Mesenteric fat pad (tissue), 1 donor: ENCODE results near the gene SERGEF. TPM values are rescaled to one million over a fixed set of nuclear protein-coding genes. Genes with fewer than 3 reads are reported as not detected.

ENCODE experiments used
- DNase-seq: peaks from one replicate; pipeline ENCODE4 v3.0.0-alpha.2; 2020; ENCODE audit warnings: low spot score
- total RNA-seq: library from RNA; stranded (reverse); fragmentation: NEBNext Ultra II Directional; extraction: Animal tissue kit (Norgen Biotek cat#: 25700); gene quantifications from one replicate; pipeline ENCODE4 v1.2.1, GENCODE V29; 2021
- donor health status: DM: yes; HTN: yes; CAD: no.

Gene SERGEF
- total RNA-seq, 1 donor from 2014 or later: 23.6 TPM

- no peak for DNase-seq
Measured at GRCh38 chr11:17865765-17866428, 146.9 kb downstream of the SERGEF start.

GRCh38 chr11:17864478-17864941 is 148.3 kb downstream of the SERGEF start:
- DNase-seq: no peak

GRCh38 chr11:17861036-17861755 is 151.7 kb downstream of the SERGEF start:
- DNase-seq: no peak

- DNase-seq: no peak
Measured at GRCh38 chr11:17859552-17859951, 153.3 kb downstream of the SERGEF start.

GRCh38 chr11:17855531-17856290 is 157.1 kb downstream of the SERGEF start:
- no peak for DNase-seq

GRCh38 chr11:17853280-17853679 is 159.6 kb downstream of the SERGEF start:
- no peak for DNase-seq

GRCh38 chr11:17852246-17852645 is 160.6 kb downstream of the SERGEF start:
- DNase-seq: no peak

- no peak for DNase-seq
Measured at GRCh38 chr11:17851697-17852096, 161.2 kb downstream of the SERGEF start.

- DNase-seq: no peak
Measured at GRCh38 chr11:17850336-17850735, 162.5 kb downstream of the SERGEF start.

GRCh38 chr11:17848715-17849114 is 164.1 kb downstream of the SERGEF start:
- no peak for DNase-seq

- DNase-seq: no peak
Measured at GRCh38 chr11:17846852-17847453, 165.9 kb downstream of the SERGEF start.

GRCh38 chr11:17845431-17845881 is 167.4 kb downstream of the SERGEF start:
- DNase-seq: no peak

GRCh38 chr11:17840101-17840548 is 172.7 kb downstream of the SERGEF start:
- no peak for DNase-seq

- DNase-seq: no peak
Measured at GRCh38 chr11:17839450-17839849, 173.4 kb downstream of the SERGEF start.

GRCh38 chr11:17838102-17838501 is 174.7 kb downstream of the SERGEF start:
- no peak for DNase-seq

GRCh38 chr11:17831883-17832282 is 181.0 kb downstream of the SERGEF start:
- DNase-seq: no peak

GRCh38 chr11:17831228-17831627 is 181.6 kb downstream of the SERGEF start:
- no peak for DNase-seq

- no peak for DNase-seq
Measured at GRCh38 chr11:17828311-17828751, 184.5 kb downstream of the SERGEF start.

GRCh38 chr11:17827006-17827405 is 185.8 kb downstream of the SERGEF start:
- no peak for DNase-seq

- no peak for DNase-seq
Measured at GRCh38 chr11:17822401-17822781, 190.5 kb downstream of the SERGEF start.

GRCh38 chr11:17821648-17822400 is 191.0 kb downstream of the SERGEF start:
- no peak for DNase-seq
